ENCODE data around the gene SYNPO2. TPM values are rescaled to one million over a fixed set of nuclear protein-coding genes. Genes with fewer than 3 reads are reported as not detected.

The SYNPO2 gene
- total RNA-seq, 1 experiment from 2014 or later = 0.87 TPM

DNA sequence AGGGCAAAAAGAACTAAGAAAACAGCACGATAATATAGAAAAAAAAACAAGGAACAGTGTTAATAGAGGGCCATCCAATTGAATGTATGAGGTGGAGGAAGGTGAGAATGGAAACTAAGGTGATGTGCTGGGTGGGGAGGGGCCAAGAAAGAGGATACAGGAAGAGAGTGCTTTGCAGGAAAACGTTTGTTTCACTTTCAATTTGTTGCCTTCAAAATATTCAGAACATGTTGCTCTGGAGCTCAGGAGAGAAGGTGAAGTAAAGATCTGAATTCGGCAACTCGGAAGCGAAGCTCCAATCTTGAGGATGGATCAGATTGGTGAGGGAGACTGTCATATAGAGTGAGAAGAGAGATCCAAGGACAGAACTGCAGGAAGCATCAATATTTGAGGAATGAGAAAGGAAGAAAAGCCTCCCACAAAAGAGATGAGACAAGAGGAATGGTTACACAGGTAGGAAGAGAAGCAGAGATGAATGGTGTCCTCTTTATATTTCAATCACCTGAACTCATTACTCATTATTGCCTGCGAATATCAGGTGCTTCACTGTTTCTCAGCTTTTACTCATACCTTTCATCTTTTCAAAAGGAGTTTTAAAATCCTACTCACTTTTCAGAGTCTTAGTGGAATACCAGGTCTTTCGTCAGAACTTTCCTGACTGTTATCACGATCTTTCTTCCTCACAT lies 38.0 kb upstream of the SYNPO2 start:
- CTCF ChIA-PET = no interaction called here
- H3K9me3 ChIP-seq (ENCODE audit: insufficient read depth, low read depth) = no peaks in the 10 kb centered on the region
- BruUV-seq (replicated peaks) = no TSS peak
- no peak for TF ChIP-seq EZH2 (IDR thresholded peaks at IDR 0.05; ENCODE audit: low read depth)
- TF ChIP-seq, protein P1, sequence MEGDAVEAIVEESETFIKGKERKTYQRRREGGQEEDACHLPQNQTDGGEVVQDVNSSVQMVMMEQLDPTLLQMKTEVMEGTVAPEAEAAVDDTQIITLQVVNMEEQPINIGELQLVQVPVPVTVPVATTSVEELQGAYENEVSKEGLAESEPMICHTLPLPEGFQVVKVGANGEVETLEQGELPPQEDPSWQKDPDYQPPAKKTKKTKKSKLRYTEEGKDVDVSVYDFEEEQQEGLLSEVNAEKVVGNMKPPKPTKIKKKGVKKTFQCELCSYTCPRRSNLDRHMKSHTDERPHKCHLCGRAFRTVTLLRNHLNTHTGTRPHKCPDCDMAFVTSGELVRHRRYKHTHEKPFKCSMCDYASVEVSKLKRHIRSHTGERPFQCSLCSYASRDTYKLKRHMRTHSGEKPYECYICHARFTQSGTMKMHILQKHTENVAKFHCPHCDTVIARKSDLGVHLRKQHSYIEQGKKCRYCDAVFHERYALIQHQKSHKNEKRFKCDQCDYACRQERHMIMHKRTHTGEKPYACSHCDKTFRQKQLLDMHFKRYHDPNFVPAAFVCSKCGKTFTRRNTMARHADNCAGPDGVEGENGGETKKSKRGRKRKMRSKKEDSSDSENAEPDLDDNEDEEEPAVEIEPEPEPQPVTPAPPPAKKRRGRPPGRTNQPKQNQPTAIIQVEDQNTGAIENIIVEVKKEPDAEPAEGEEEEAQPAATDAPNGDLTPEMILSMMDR (conservative IDR thresholded peaks at IDR 0.05) = no peak
- POLR2A ChIA-PET (ENCODE audit: unreplicated experiment) = no interaction called here
- peak overlapping the region; percentile 52; the same call in 1 of the 2 replicates for H3K4me3 ChIP-seq
- no peaks in the 10 kb centered on the region for H4K20me1 ChIP-seq (ENCODE audit: insufficient read depth)
- DNase-seq = peak; percentile 3 to 40
- H3K9me2 ChIP-seq (ENCODE audit: insufficient read depth) = no peaks in the 10 kb centered on the region
- no peaks in the 10 kb centered on the region for H3K4me1 ChIP-seq (replicated peaks; ENCODE audit: insufficient read depth)
- peak overlapping the region; percentile 84 for H3K4me2 ChIP-seq
- H3K79me2 ChIP-seq (ENCODE audit: low read depth) = no peaks in the 10 kb centered on the region
- intact Hi-C loops (cut with micrococcal nuclease; ENCODE audit: unreplicated experiment) = no loop called here
- H3F3A ChIP-seq (ENCODE audit: insufficient read depth, low read depth) = no peaks in the 10 kb centered on the region
- no peak overlapping the region for H3K27ac ChIP-seq
- no peaks in the 10 kb centered on the region for H3K36me3 ChIP-seq (ENCODE audit: low read depth)
- H3K27me3 ChIP-seq (ENCODE audit: insufficient read depth, low read depth) = no peaks in the 10 kb centered on the region
- peak overlapping the region; percentile 87 for H2AFZ ChIP-seq

GRCh38 chr4:118857760-118858159 lies 30.9 kb upstream of the SYNPO2 start:
- H3K4me3 ChIP-seq = no peak overlapping the region
- CTCF ChIA-PET = no interaction called here
- POLR2A ChIA-PET (ENCODE audit: unreplicated experiment) = no interaction called here
- no peaks in the 10 kb centered on the region for H4K20me1 ChIP-seq (ENCODE audit: insufficient read depth)
- no peaks in the 10 kb centered on the region for H3K9me2 ChIP-seq (ENCODE audit: insufficient read depth)
- no peak for DNase-seq
- H3K27ac ChIP-seq = no peak overlapping the region
- intact Hi-C loops (cut with micrococcal nuclease; ENCODE audit: unreplicated experiment) = no loop called here
- H2AFZ ChIP-seq = 0 out of 2 replicates have a peak overlapping the region, but pooled peaks have one; percentile 8
- H3K9me3 ChIP-seq (ENCODE audit: insufficient read depth, low read depth) = no peaks in the 10 kb centered on the region
- H3K36me3 ChIP-seq (ENCODE audit: low read depth) = no peaks in the 10 kb centered on the region
- H3K4me2 ChIP-seq = no peak overlapping the region
- BruUV-seq (replicated peaks) = no TSS peak
- H3K4me1 ChIP-seq (replicated peaks; ENCODE audit: insufficient read depth) = no peaks in the 10 kb centered on the region
- no peak for TF ChIP-seq EZH2 (IDR thresholded peaks at IDR 0.05; ENCODE audit: low read depth)
- TF ChIP-seq, protein P1 (conservative IDR thresholded peaks at IDR 0.05) = no peak
- H3F3A ChIP-seq (ENCODE audit: insufficient read depth, low read depth) = no peaks in the 10 kb centered on the region
- no peaks in the 10 kb centered on the region for H3K27me3 ChIP-seq (ENCODE audit: insufficient read depth, low read depth)
- H3K79me2 ChIP-seq (ENCODE audit: low read depth) = no peaks in the 10 kb centered on the region

DNA sequence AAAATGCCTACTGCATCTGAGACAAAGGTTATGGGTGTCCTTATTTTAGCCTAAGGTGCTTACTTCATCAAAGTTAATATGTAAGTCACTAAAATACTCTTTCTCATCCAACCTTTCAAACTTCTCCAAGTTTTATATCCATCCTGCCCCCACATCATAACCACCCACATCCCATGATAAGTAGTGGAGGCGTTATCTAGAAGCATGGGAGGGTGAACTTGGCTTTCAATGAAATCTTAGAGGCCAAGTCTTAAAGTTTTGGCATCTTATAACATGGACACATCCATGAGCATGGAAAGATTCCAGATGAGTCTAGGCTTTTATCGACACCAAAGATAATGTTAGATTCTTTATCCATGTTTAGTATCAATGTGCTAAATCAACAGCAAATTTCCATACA lies 29.9 kb upstream of the SYNPO2 start:
- BruUV-seq (replicated peaks) = no TSS peak
- Histone ChIP-seq H3K36me3 (ENCODE audit: low read depth) (no peaks in the 10 kb centered on the region), H3K27ac (no peak overlapping the region), H3K27me3 (ENCODE audit: insufficient read depth, low read depth) (no peaks in the 10 kb centered on the region), H3K79me2 (ENCODE audit: low read depth) (no peaks in the 10 kb centered on the region), H2AFZ (no peak overlapping the region), H3K4me1 (replicated peaks; ENCODE audit: insufficient read depth) (no peaks in the 10 kb centered on the region), H3K9me2 (ENCODE audit: insufficient read depth) (no peaks in the 10 kb centered on the region), H3K9me3 (ENCODE audit: insufficient read depth, low read depth) (no peaks in the 10 kb centered on the region), H3K4me3 (no peak overlapping the region), H4K20me1 (ENCODE audit: insufficient read depth) (no peaks in the 10 kb centered on the region), H3F3A (ENCODE audit: insufficient read depth, low read depth) (no peaks in the 10 kb centered on the region), H3K4me2 (no peak overlapping the region)
- intact Hi-C loops (cut with micrococcal nuclease; ENCODE audit: unreplicated experiment) = no loop called here
- DNase-seq = no peak
- ChIA-PET POLR2A (ENCODE audit: unreplicated experiment) (no interaction called here), CTCF (no interaction called here)
- TF ChIP-seq, protein P1 (conservative IDR thresholded peaks at IDR 0.05) = no peak
- no peak for TF ChIP-seq EZH2 (IDR thresholded peaks at IDR 0.05; ENCODE audit: low read depth)

All from PC-9 (cell line).